Neural progenitor cell (in vitro differentiated cells): ENCODE results near the gene GALNT18. TPM values are rescaled to one million over a fixed set of nuclear protein-coding genes. Genes with fewer than 3 reads are reported as not detected.

Experiments
- DNase-seq: peaks from one replicate; pipeline ENCODE4 v3.0.0-alpha.2; 2016; ENCODE audit warnings: low spot score
- H2AFZ ChIP-seq: fragments of 200-600 bp; sonication (generic); replicated peaks from 2 replicates; pipeline ENCODE4 v1.6.1; 2016; ENCODE audit warnings: antibody characterized with exemption
- H3F3A ChIP-seq: fragments of 200-600 bp; sonication (generic); 2 replicates; pipeline ENCODE4 v1.6.1; 2016; ENCODE audit warnings: antibody characterized with exemption, low read depth
- H3K27ac ChIP-seq: fragments of 200-600 bp; sonication (generic); 2 replicates; pipeline ENCODE4 v1.5.1; 2016; ENCODE audit warnings: mild to moderate bottlenecking
- H3K27me3 ChIP-seq: fragments of 200-600 bp; sonication (generic); 2 replicates; pipeline ENCODE4 v1.6.1; 2016; ENCODE audit warnings: mild to moderate bottlenecking, moderate library complexity
- H3K36me3 ChIP-seq: fragments of 200-600 bp; sonication (generic); 2 replicates; pipeline ENCODE4 v1.5.1; 2016
- H3K4me1 ChIP-seq: fragments of 200-600 bp; sonication (generic); 2 replicates; pipeline ENCODE4 v1.6.1; 2016; ENCODE audit warnings: mixed run types
- H3K4me2 ChIP-seq: fragments of 200-600 bp; sonication (generic); 2 replicates; pipeline ENCODE4 v1.6.1; 2016
- H3K4me3 ChIP-seq: fragments of 200-600 bp; sonication (generic); 2 replicates; pipeline ENCODE4 v1.5.1; 2016
- H3K79me2 ChIP-seq: fragments of 200-600 bp; sonication (generic); 2 replicates; pipeline ENCODE4 v1.6.1; 2016; ENCODE audit warnings: low read depth
- H3K9ac ChIP-seq: fragments of 200-600 bp; sonication (generic); 2 replicates; pipeline ENCODE4 v1.6.1; 2016
- H3K9me3 ChIP-seq: fragments of 200-600 bp; sonication (generic); 2 replicates; pipeline ENCODE4 v1.5.1; 2016; ENCODE audit warnings: low read depth
- H4K20me1 ChIP-seq: fragments of 200-600 bp; sonication (generic); 2 replicates; pipeline ENCODE4 v1.6.1; 2016; ENCODE audit warnings: low read depth
- H3K27ac Mint-ChIP-seq: 3 replicates; pipeline ENCODE4 v1.8.0; 2021; ENCODE audit warnings: mixed read lengths
- H3K27me3 Mint-ChIP-seq: 2 replicates; pipeline ENCODE4 v1.8.0; 2022; ENCODE audit warnings: low read depth, mild to moderate bottlenecking, inconsistent platforms, moderate library complexity, mixed read lengths; ENCODE audit not compliant: insufficient read depth
- H3K36me3 Mint-ChIP-seq: 3 replicates; pipeline ENCODE4 v1.8.0; 2021; ENCODE audit warnings: mixed read lengths
- H3K4me1 Mint-ChIP-seq: 3 replicates; pipeline ENCODE4 v1.8.0; 2021; ENCODE audit warnings: mixed read lengths
- H3K4me3 Mint-ChIP-seq: 3 replicates; pipeline ENCODE4 v1.8.0; 2021; ENCODE audit warnings: mild to moderate bottlenecking, moderate library complexity, mixed read lengths
- H3K9me3 Mint-ChIP-seq: 3 replicates; pipeline ENCODE4 v1.8.0; 2020; ENCODE audit warnings: mixed read lengths
- CTCF ChIP-seq: fragments of 200-600 bp; sonication (generic); IDR thresholded peaks from 2 replicates; pipeline ENCODE4 v1.5.1; 2017; ENCODE audit warnings: antibody characterized with exemption, mild to moderate bottlenecking
- EZH2 ChIP-seq: fragments of 200-600 bp; sonication (generic); IDR thresholded peaks from 2 replicates; pipeline ENCODE4 v1.6.1; 2017; ENCODE audit warnings: antibody characterized with exemption, mild to moderate bottlenecking, moderate library complexity
- EZH2phosphoT487 ChIP-seq: fragments of 200-600 bp; sonication (generic); IDR thresholded peaks from 2 replicates; pipeline ENCODE4 v1.6.1; 2017; ENCODE audit warnings: antibody characterized with exemption
- total RNA-seq: library from RNA; depleted of rRNA; stranded (reverse); fragments of >200 nt; gene quantifications from 2 replicates; pipeline ENCODE4 v1.2.3, GENCODE V29; 2015; ENCODE audit warnings: low replicate concordance

GALNT18 gene
- total RNA-seq, 1 donor from 2014 or later, result 2.4 TPM

GRCh38 chr11:11491589-11491988, 130.2 kb downstream of the GALNT18 start:
- Histone ChIP-seq H3K27ac (no peak overlapping the region), H3K4me1 (no peaks in the 10 kb centered on the region), H3K9me3 (no peaks in the 10 kb centered on the region), H3F3A (no peaks in the 10 kb centered on the region), H3K79me2 (no peaks in the 10 kb centered on the region), H3K9ac (no peak overlapping the region), H3K4me2 (no peak overlapping the region), H3K27me3 (no peaks in the 10 kb centered on the region), H4K20me1 (no peaks in the 10 kb centered on the region), H3K4me3 (no peak overlapping the region), H2AFZ (no peak overlapping the region), H3K36me3 (no peaks in the 10 kb centered on the region)
- Mint-ChIP-seq H3K27ac (no peak overlapping the region), H3K9me3 (no peaks in the 10 kb centered on the region), H3K27me3 (peaks cover 3% of the 10 kb centered on the region), H3K36me3 (no peaks in the 10 kb centered on the region), H3K4me1 (peaks cover 18% of the 10 kb centered on the region), H3K4me3 (no peak overlapping the region)
- DNase-seq, result no peak
- no peak for TF ChIP-seq EZH2phosphoT487
- no peak for TF ChIP-seq EZH2
- TF ChIP-seq CTCF, result no peak

- no peak for DNase-seq
- no peak overlapping the region for H3K4me3 ChIP-seq
- H3K9ac ChIP-seq, result no peak overlapping the region
- H3K27me3 ChIP-seq, result no peaks in the 10 kb centered on the region
- no peaks in the 10 kb centered on the region for H3K36me3 ChIP-seq
- TF ChIP-seq EZH2phosphoT487 (no peak), EZH2 (no peak), CTCF (no peak)
- no peak overlapping the region for H3K4me3 Mint-ChIP-seq
- no peaks in the 10 kb centered on the region for H3K36me3 Mint-ChIP-seq
- H3K79me2 ChIP-seq, result no peaks in the 10 kb centered on the region
- no peak overlapping the region for H3K27ac Mint-ChIP-seq
- H4K20me1 ChIP-seq, result no peaks in the 10 kb centered on the region
- H3F3A ChIP-seq, result no peaks in the 10 kb centered on the region
- H3K27me3 Mint-ChIP-seq, result peaks cover 5% of the 10 kb centered on the region
- no peak overlapping the region for H3K4me2 ChIP-seq
- no peak overlapping the region for H2AFZ ChIP-seq
- no peaks in the 10 kb centered on the region for H3K9me3 ChIP-seq
- no peak overlapping the region for H3K27ac ChIP-seq
- no peaks in the 10 kb centered on the region for H3K9me3 Mint-ChIP-seq
- no peaks in the 10 kb centered on the region for H3K4me1 ChIP-seq
- peaks cover 18% of the 10 kb centered on the region for H3K4me1 Mint-ChIP-seq
Measured at GRCh38 chr11:11491014-11491413, 130.8 kb downstream of the GALNT18 start.

GRCh38 chr11:11486423-11486822, 135.4 kb downstream of the GALNT18 start:
- no peak overlapping the region for H3K4me3 ChIP-seq
- H3K36me3 Mint-ChIP-seq, result no peaks in the 10 kb centered on the region
- H3K27ac Mint-ChIP-seq, result no peak overlapping the region
- no peak overlapping the region for H2AFZ ChIP-seq
- H3K9me3 Mint-ChIP-seq, result no peaks in the 10 kb centered on the region
- H3K27me3 ChIP-seq, result no peaks in the 10 kb centered on the region
- H3K4me3 Mint-ChIP-seq, result no peak overlapping the region
- TF ChIP-seq EZH2phosphoT487, result no peak
- no peak overlapping the region for H3K4me2 ChIP-seq
- DNase-seq, result no peak
- H3K79me2 ChIP-seq, result no peaks in the 10 kb centered on the region
- H3K9me3 ChIP-seq, result no peaks in the 10 kb centered on the region
- peaks cover 21% of the 10 kb centered on the region for H3K4me1 Mint-ChIP-seq
- no peaks in the 10 kb centered on the region for H4K20me1 ChIP-seq
- peaks cover 5% of the 10 kb centered on the region for H3K27me3 Mint-ChIP-seq
- H3K27ac ChIP-seq, result no peak overlapping the region
- no peaks in the 10 kb centered on the region for H3K36me3 ChIP-seq
- no peaks in the 10 kb centered on the region for H3K4me1 ChIP-seq
- no peak overlapping the region for H3K9ac ChIP-seq
- no peaks in the 10 kb centered on the region for H3F3A ChIP-seq

- Histone ChIP-seq H4K20me1 (no peaks in the 10 kb centered on the region), H3F3A (no peaks in the 10 kb centered on the region), H3K4me1 (no peaks in the 10 kb centered on the region), H3K36me3 (no peaks in the 10 kb centered on the region), H3K9me3 (no peaks in the 10 kb centered on the region), H3K4me3 (no peak overlapping the region), H3K27me3 (no peaks in the 10 kb centered on the region), H3K4me2 (no peak overlapping the region), H3K79me2 (no peaks in the 10 kb centered on the region), H2AFZ (no peak overlapping the region), H3K27ac (no peak overlapping the region), H3K9ac (no peak overlapping the region)
- Mint-ChIP-seq H3K9me3 (no peaks in the 10 kb centered on the region), H3K27me3 (peaks cover 5% of the 10 kb centered on the region), H3K27ac (no peak overlapping the region), H3K4me1 (peaks cover 18% of the 10 kb centered on the region), H3K36me3 (no peaks in the 10 kb centered on the region), H3K4me3 (no peak overlapping the region)
- no peak for DNase-seq
- no peak for TF ChIP-seq CTCF
- TF ChIP-seq EZH2, result no peak
- no peak for TF ChIP-seq EZH2phosphoT487
Measured at GRCh38 chr11:11486002-11486401, 135.8 kb downstream of the GALNT18 start.
